Activated naive CD8-positive, alpha-beta T cell treated with anti-CD3 and anti-CD28 coated beads, Interleukin-2, amount 10 ng/mL, durations not matched to agents 7 days and 5 days (primary cell): ENCODE data around the gene BLZF1. TPM values are rescaled to one million over a fixed set of nuclear protein-coding genes. Genes with fewer than 3 reads are reported as not detected.
"Not testable (repeated sequence)": the region's sequence is repeated elsewhere in the genome, so short reads cannot be mapped to it uniquely, and the experiment has no call there.

Experiments used
- ATAC-seq: fragments of 150-1000 bp; cut with Tn5 transposase; one replicate; pipeline ENCODE4 v1.10.0; 2021; ENCODE audit warnings: low read depth, moderate library complexity
- POLR2A ChIA-PET: fragments of 350-600 bp; sonication (Branson Sonifier 250); formaldehyde crosslinking; loops from one replicate; lab custom pipeline; 2021; ENCODE audit warnings: antibody characterized with exemption; lab: Charles Lee
- DNase-seq: peaks from one replicate; pipeline ENCODE4 v3.0.0; 2021
- H3K27ac Mint-ChIP-seq: one replicate; pipeline ENCODE4 v1.8.0; 2022; ENCODE audit warnings: mild to moderate bottlenecking, mixed read lengths
- H3K27me3 Mint-ChIP-seq: one replicate; pipeline ENCODE4 v1.8.0; 2022; ENCODE audit warnings: mild to moderate bottlenecking, moderate library complexity, mixed read lengths
- H3K36me3 Mint-ChIP-seq: one replicate; pipeline ENCODE4 v1.8.0; 2021; ENCODE audit warnings: mild to moderate bottlenecking, mixed read lengths
- H3K4me1 Mint-ChIP-seq: one replicate; pipeline ENCODE4 v1.8.0; 2021; ENCODE audit warnings: mixed read lengths
- H3K4me3 Mint-ChIP-seq: one replicate; pipeline ENCODE4 v1.8.0; 2022; ENCODE audit warnings: mild to moderate bottlenecking, moderate library complexity, mixed read lengths
- H3K9me3 Mint-ChIP-seq: one replicate; pipeline ENCODE4 v1.8.0; 2021; ENCODE audit warnings: mixed read lengths
- total RNA-seq, 2 experiments: library from RNA; stranded (reverse); gene quantifications; one replicate each; pipeline ENCODE4 v1.2.3, GENCODE V29; 2021

BLZF1 gene
- total RNA-seq, 2 experiments from 2014 or later = 31.6 to 33.5 TPM

GRCh38 chr1:169338617-169339016 is 29.4 kb upstream of the BLZF1 start:
- ATAC-seq (no peak), DNase-seq (no peak)
- H3K4me1 Mint-ChIP-seq = peaks cover 20% of the 10 kb centered on the region
- POLR2A ChIA-PET = no interaction called here
- peaks cover 15% of the 10 kb centered on the region for H3K9me3 Mint-ChIP-seq
- H3K36me3 Mint-ChIP-seq = peaks cover 44% of the 10 kb centered on the region
- H3K27me3 Mint-ChIP-seq = no peaks in the 10 kb centered on the region
- H3K4me3 Mint-ChIP-seq = no peak overlapping the region
- H3K27ac Mint-ChIP-seq = no peak overlapping the region

GRCh38 chr1:169339773-169340172 is 28.2 kb upstream of the BLZF1 start:
- Mint-ChIP-seq H3K9me3 (peaks cover 13% of the 10 kb centered on the region), H3K4me1 (peaks cover 18% of the 10 kb centered on the region), H3K4me3 (no peak overlapping the region), H3K27me3 (no peaks in the 10 kb centered on the region), H3K36me3 (peaks cover 36% of the 10 kb centered on the region), H3K27ac (peak overlapping the region; percentile 50)
- ATAC-seq (no peak), DNase-seq (no peak)
- POLR2A ChIA-PET = interaction anchor here (0.7 kb wide), 1 partner anchor 23 kb away, joined by 4 read pairs; no protein-coding TSS in a partner anchor

GRCh38 chr1:169340882-169341281 is 27.1 kb upstream of the BLZF1 start:
- peaks cover 31% of the 10 kb centered on the region for H3K36me3 Mint-ChIP-seq
- POLR2A ChIA-PET = interaction anchor here (0.7 kb wide), 1 partner anchor 296 kb away, joined by 3 read pairs; no protein-coding TSS in a partner anchor
- H3K27me3 Mint-ChIP-seq = no peaks in the 10 kb centered on the region

GRCh38 chr1:169342096-169342495 is 25.9 kb upstream of the BLZF1 start:
- H3K9me3 Mint-ChIP-seq, H3K27me3 Mint-ChIP-seq, POLR2A ChIA-PET, ATAC-seq, DNase-seq, H3K27ac Mint-ChIP-seq, H3K4me3 Mint-ChIP-seq: not testable (repeated sequence)
- peaks cover 17% of the 10 kb centered on the region for H3K4me1 Mint-ChIP-seq
- H3K36me3 Mint-ChIP-seq = peaks cover 24% of the 10 kb centered on the region

More at GRCh38 chr1:169340882-169341281, 27.1 kb upstream of the BLZF1 start:
- ATAC-seq (no peak), DNase-seq (no peak)
- Mint-ChIP-seq H3K4me1 (peaks cover 18% of the 10 kb centered on the region), H3K4me3 (no peak overlapping the region), H3K9me3 (peaks cover 8% of the 10 kb centered on the region), H3K27ac (no peak overlapping the region)

GRCh38 chr1:169345511-169345910 is 22.5 kb upstream of the BLZF1 start:
- POLR2A ChIA-PET = no interaction called here
- H3K4me1 Mint-ChIP-seq = peaks cover 3% of the 10 kb centered on the region
- DNase-seq (no peak), ATAC-seq (no peak)
- H3K27ac Mint-ChIP-seq = no peak overlapping the region
- H3K27me3 Mint-ChIP-seq = no peaks in the 10 kb centered on the region
- peaks cover 8% of the 10 kb centered on the region for H3K36me3 Mint-ChIP-seq
- H3K4me3 Mint-ChIP-seq = no peak overlapping the region
- no peaks in the 10 kb centered on the region for H3K9me3 Mint-ChIP-seq

- no peak for ATAC-seq
- no peak overlapping the region for H3K27ac Mint-ChIP-seq
- no peaks in the 10 kb centered on the region for H3K27me3 Mint-ChIP-seq
- no peaks in the 10 kb centered on the region for H3K9me3 Mint-ChIP-seq
- POLR2A ChIA-PET = interaction anchor here (0.6 kb wide), 1 partner anchor 236 kb away, joined by 3 read pairs; no protein-coding TSS in a partner anchor
- H3K4me1 Mint-ChIP-seq = peaks cover 3% of the 10 kb centered on the region
- peaks cover 4% of the 10 kb centered on the region for H3K36me3 Mint-ChIP-seq
- no peak overlapping the region for H3K4me3 Mint-ChIP-seq
- DNase-seq = no peak
Measured at GRCh38 chr1:169346036-169346589, 21.9 kb upstream of the BLZF1 start.

GRCh38 chr1:169347688-169348382 is 20.2 kb upstream of the BLZF1 start:
- H3K36me3 Mint-ChIP-seq = peaks cover 9% of the 10 kb centered on the region
- DNase-seq (no peak), ATAC-seq (no peak)
- no peak overlapping the region for H3K27ac Mint-ChIP-seq
- H3K4me1 Mint-ChIP-seq = peaks cover 9% of the 10 kb centered on the region
- H3K9me3 Mint-ChIP-seq = no peaks in the 10 kb centered on the region
- H3K4me3 Mint-ChIP-seq = no peak overlapping the region
- POLR2A ChIA-PET = interaction anchor here (0.6 kb wide), 1 partner anchor 265 kb away, joined by 3 read pairs; no protein-coding TSS in a partner anchor
- no peaks in the 10 kb centered on the region for H3K27me3 Mint-ChIP-seq

GRCh38 chr1:169348383-169349036 is 19.5 kb upstream of the BLZF1 start:
- H3K36me3 Mint-ChIP-seq = peaks cover 9% of the 10 kb centered on the region
- no peak overlapping the region for H3K4me3 Mint-ChIP-seq
- H3K9me3 Mint-ChIP-seq = no peaks in the 10 kb centered on the region
- ATAC-seq (no peak), DNase-seq (no peak)
- no peaks in the 10 kb centered on the region for H3K27me3 Mint-ChIP-seq
- H3K27ac Mint-ChIP-seq = no peak overlapping the region
- POLR2A ChIA-PET = interaction anchor here (0.6 kb wide), 1 partner anchor 264 kb away, joined by 3 read pairs; no protein-coding TSS in a partner anchor
- peaks cover 9% of the 10 kb centered on the region for H3K4me1 Mint-ChIP-seq

- Mint-ChIP-seq H3K4me1 (peaks cover 21% of the 10 kb centered on the region), H3K27me3 (no peaks in the 10 kb centered on the region), H3K9me3 (peaks cover 5% of the 10 kb centered on the region), H3K4me3 (no peak overlapping the region), H3K27ac (no peak overlapping the region), H3K36me3 (peaks cover 8% of the 10 kb centered on the region)
- POLR2A ChIA-PET = no interaction called here
- no peak for DNase-seq
- no peak for ATAC-seq
Measured at GRCh38 chr1:169360415-169360814, 7.6 kb upstream of the BLZF1 start.

- POLR2A ChIA-PET = no interaction called here
- no peaks in the 10 kb centered on the region for H3K27me3 Mint-ChIP-seq
- H3K4me1 Mint-ChIP-seq = peaks cover 21% of the 10 kb centered on the region
- H3K4me3 Mint-ChIP-seq = no peak overlapping the region
- ATAC-seq = no peak
- no peak overlapping the region for H3K27ac Mint-ChIP-seq
- H3K36me3 Mint-ChIP-seq = peaks cover 7% of the 10 kb centered on the region
- DNase-seq = no peak
- peaks cover 5% of the 10 kb centered on the region for H3K9me3 Mint-ChIP-seq
Measured at GRCh38 chr1:169361281-169361680, 6.7 kb upstream of the BLZF1 start.

- H3K9me3 Mint-ChIP-seq = peaks cover 5% of the 10 kb centered on the region
- ATAC-seq = peak; percentile 13
- H3K27ac Mint-ChIP-seq = peak overlapping the region; percentile 86
- peak; percentile 33 for DNase-seq
- peaks cover 21% of the 10 kb centered on the region for H3K4me1 Mint-ChIP-seq
- POLR2A ChIA-PET = interaction anchor here (0.9 kb wide), 2 partner anchors 24 to 911 kb away, joined by 3 to 4 read pairs; no protein-coding TSS in a partner anchor
- peaks cover 7% of the 10 kb centered on the region for H3K36me3 Mint-ChIP-seq
- peak overlapping the region; percentile 71 for H3K4me3 Mint-ChIP-seq
- H3K27me3 Mint-ChIP-seq = no peaks in the 10 kb centered on the region
Measured at GRCh38 chr1:169363046-169363730, 4.8 kb upstream of the BLZF1 start.

GRCh38 chr1:169364948-169365347 is 3.0 kb upstream of the BLZF1 start:
- peak overlapping the region; percentile 52 for H3K27ac Mint-ChIP-seq

More at GRCh38 chr1:169364948-169365347, 3.0 kb upstream of the BLZF1 start:
- peaks cover 10% of the 10 kb centered on the region for H3K36me3 Mint-ChIP-seq
- H3K9me3 Mint-ChIP-seq = peaks cover 5% of the 10 kb centered on the region
- no peaks in the 10 kb centered on the region for H3K27me3 Mint-ChIP-seq
- no peak overlapping the region for H3K4me3 Mint-ChIP-seq
- POLR2A ChIA-PET = no interaction called here
- peaks cover 26% of the 10 kb centered on the region for H3K4me1 Mint-ChIP-seq
- DNase-seq = no peak
- no peak for ATAC-seq
